ENCODE data around the gene SMG6.
"Not testable (repeated sequence)": the region's sequence is repeated elsewhere in the genome, so short reads cannot be mapped to it uniquely, and the experiment has no call there.

The SMG6 gene

DNA sequence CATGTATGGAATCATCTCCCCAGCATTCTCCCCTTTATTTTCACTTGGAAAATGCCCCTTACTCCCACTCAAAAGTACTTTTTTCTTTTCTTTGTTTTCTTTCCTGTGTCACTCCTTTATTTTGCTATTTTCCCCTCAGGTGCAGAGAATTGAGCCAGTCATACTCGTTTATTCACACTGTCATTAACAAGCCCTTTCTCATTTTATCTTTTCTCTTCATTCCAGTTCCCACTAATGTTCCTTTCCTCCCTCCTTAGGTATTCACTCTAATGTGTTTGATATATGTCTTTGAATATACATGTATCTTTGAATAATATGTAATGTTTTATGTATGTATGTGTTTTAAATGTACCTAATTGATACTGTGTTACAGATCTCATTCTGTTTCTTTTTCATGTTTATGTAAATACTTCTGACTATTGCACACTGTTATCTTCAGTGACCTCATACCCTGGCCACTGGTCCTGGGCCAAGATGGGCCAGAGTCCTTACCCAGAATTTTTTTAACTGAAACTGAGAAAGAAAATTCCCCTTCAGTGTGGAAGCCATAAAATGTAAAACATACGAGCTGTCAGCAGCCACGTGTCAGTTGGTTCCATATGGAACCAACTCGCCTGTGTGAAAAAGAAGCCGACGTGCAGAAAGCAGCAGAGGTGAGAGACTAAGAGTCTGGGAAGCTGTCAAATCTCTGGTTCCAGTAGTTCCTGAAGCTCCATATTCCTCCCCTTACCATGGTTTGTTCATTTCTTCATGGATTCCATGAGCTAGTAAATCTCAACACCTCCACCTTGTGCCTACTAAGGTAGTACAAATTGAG is 6.0 kb upstream of the SMG6 start:
- no peak for DNase-seq (ENCODE audit: low read depth in 1 of 2, low spot score in 1 of 2)

DNA sequence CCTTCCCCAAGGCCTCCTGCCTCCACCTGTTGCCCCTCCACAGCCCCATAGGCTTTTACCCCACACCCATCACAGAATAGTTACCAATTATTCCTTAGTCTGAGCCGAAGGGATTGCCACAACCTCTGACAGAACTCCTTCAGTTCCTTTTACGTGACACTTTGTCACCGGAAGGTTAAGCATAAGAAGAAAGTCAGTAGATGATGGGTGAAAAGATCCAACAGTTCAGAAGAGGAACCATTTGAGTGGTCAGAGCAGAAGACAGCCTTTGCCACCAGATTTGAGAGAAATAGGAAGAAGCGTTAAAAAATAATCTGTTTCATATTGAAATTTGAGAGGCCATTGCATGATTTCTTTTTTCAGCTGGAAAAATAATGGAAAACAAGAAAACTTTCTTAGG is 1.3 kb upstream of the SMG6 start:
- DNase-seq (ENCODE audit: low read depth in 1 of 2, low spot score in 1 of 2) = no peak

DNA sequence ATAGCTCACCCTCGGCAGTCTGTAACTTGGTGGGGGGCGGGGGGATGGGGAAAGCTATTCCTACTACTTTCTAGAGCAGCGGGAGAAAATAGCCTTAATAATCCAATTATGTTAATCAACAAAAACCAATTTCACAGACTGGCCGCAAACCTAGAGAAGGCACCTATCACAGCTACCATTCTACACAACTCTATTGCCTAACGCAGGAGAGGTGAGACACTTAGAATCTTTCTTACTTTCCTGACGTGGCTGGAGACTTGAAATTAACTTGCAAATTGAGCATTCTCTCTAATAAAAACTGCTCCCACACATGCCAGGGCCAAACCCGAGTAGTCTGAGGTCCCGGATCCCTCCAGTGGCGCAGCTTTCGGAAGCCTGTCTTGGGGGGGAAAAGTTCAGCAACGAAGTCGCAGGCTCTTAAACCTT is 794 bp downstream of the SMG6 start:
- no peak for DNase-seq (ENCODE audit: low read depth in 1 of 2, low spot score in 1 of 2)

DNA sequence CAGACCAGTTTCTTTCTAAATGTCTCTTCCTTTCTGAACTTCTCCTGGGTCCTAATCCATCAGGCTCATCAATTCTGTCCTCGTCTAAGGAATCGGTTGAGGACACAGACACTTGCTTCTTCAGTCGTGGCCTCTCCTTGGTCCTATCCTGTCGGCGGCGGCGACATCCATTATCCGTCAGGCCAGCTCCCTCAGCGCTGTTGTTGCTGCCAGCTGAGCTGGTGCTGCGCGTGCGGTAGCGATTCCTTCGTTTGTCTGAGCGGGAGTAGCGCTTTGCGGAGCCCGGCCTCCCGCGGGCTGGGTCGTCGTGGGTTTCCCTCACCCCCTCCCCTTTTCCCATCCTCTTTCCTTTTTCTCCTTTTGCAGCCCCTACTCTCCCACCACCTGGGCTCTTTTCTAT is 3.8 kb downstream of the SMG6 start:
- DNase-seq (ENCODE audit: low read depth in 1 of 2, low spot score in 1 of 2) = no peak

DNA sequence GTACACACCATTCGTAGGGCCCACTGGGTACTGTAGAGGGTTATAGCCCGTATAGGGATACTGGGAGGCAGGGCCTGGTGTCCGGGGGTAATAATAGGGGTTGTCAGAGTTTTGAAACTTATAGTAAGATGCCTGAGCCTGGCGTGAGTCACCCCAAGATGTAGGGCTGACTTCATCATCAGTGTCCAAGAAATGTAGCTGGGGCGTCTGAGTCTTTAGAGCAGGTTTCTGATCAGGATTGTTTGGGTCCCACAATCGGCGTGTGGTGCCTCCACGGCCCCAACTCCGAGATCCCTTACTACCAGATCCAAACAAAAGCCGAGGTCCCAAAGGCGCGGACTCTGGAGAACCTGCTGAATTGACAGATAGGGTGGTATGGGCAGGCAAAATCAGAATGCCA is 4.4 kb downstream of the SMG6 start:
- DNase-seq (ENCODE audit: low read depth in 1 of 2, low spot score in 1 of 2) = no peak

DNA sequence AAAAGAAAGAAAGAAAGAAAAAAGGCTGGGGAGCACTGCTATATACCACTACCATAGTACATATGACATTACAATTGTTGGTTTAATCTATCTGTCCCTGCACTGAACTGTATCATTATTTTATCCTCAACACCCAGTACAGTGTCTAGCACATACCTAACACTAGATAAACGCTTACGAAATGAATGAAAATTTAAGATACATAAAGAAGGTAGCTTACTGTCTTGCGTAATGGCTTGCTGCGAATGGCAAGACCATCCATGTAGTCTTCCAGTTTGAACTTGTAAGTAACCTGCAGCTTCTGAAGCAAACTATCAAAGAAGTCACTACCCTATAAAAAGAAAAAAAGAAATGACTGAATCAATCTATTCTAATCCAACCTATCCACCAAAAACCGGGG is 6.6 kb downstream of the SMG6 start:
- no peak for DNase-seq (ENCODE audit: low read depth in 1 of 2, low spot score in 1 of 2)

DNA sequence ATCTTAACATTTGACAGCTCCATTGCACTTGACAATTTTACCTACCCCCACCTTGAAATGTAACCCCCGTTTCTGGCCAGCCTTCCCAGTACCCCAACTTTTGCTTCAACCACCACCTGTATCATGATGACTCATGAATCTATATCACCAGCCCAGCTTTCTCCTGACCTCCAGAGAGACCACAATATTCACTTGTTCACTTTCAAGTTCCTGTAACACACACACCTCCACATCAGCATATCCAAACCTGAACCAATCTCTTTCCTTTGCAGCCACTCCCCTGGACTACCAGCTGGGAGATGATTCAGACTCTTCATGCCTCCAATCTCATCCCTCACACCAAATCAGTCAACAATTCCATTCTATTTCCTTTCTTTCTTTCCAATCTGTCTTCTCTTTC is 8.0 kb downstream of the SMG6 start:
- DNase-seq (ENCODE audit: low read depth in 1 of 2, low spot score in 1 of 2) = no peak

DNA sequence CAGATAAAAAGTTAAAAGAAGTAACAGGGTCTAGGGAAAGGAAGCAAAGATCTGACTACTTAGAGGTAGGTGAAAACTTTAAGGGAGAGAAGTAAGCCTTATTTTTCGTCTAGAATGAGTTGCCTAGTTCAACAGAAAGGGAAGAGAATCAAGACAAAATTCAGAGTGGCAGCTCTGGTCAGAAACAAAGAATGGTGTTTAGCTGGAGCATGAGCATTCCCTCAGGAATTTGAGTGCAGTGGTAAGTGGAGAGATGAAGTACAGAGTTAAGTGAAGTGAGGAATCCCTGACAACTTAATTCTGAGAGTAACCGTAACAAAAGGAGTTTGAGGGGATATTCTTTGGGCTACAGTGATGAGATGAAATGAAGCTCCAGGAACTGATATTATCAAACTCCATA is 11.5 kb downstream of the SMG6 start:
- DNase-seq (ENCODE audit: low read depth in 1 of 2, low spot score in 1 of 2) = no peak

DNA sequence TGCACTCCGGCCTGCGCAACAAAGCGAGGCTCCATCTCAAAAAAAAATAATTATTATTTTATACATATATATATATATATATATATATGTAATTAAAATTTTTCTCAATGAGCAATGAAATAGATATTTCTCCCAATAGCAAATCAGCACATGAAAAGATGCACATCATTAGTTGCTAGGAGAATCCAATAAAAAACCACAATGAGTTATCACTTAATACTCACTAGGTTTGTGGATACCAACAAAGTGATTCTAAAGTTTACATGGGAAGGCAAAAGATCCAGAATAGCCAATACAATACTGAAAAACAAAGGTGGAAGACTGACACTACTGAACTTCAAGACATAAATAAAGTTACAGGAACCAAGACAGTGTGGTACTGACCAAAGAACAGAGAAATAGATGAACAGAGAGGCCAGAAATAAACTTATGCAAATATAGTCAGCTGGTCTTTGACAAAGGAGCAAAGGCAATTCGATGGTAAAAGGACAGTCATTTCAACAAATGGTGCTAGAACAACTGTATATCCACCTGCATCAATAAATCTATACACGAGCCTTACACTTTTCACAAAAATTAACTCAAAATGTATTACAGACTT is 13.6 kb downstream of the SMG6 start:
- DNase-seq (ENCODE audit: low read depth in 1 of 2, low spot score in 1 of 2) = no peak

DNA sequence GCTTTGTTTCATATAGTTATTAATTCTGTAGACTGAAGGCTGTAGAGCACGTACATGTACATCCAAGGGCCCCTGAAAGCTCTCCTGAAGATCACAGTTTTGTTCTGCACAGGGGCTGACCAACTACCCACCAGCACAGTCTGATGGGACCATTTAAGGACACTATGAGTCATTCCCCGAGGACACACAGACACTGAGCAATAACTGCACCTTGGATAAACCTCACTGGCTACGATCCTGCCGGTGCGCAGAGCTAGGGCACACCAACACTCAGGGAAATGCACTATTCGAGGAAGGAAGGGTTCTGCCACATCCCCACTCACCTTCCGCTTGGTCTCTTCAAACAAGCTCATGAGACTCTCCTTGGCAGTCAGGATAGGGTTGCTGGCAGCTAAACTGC is 20.3 kb downstream of the SMG6 start:
- no peak for DNase-seq (ENCODE audit: low read depth in 1 of 2, low spot score in 1 of 2)

DNA sequence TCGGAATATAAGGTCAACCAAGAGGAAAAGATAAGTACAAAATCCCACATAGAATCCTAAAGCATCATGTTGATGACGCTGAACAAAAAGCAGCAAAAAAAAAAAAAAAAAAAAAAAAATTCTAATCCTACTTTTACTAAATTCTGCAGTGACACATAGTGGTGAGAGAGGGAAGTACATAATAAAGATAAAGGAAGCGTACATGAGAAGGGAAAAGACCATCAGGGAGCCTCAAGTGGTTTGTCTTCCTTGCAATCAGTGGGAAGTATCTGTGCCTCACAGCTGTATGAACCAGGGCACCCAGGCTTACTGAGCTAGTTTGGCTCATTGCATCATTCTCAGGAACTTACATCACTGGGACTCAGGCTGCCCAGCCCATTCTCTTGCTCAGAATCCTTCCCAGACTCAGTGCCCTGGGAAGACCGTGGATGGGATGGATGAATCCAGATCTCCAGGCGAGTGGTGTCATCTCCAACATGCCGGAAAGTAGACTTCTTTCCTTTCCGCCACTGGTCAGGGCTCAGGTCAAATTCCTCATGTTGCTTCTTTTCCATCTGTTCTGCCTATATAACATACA is 21.2 kb downstream of the SMG6 start:
- DNase-seq (ENCODE audit: low read depth in 1 of 2, low spot score in 1 of 2) = no peak

DNA sequence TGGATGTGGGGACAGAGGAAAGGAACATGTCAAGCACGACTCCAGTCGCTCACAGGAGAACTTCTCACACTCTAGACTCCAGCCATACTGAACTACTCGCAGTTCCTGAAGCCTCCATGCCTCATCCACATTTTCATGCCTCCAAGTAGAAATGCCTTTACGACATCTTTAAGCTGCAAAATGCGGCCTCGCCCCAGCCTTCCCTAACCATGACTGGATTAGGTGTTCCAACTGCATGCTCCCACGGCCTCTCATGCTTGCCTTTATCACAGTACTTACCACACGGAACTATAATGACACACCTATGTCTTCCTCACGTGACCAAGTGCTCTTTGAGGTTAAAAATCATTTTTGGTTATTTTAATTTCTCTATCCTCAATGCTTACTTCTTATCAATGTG is 23.9 kb downstream of the SMG6 start:
- no peak for DNase-seq (ENCODE audit: low read depth in 1 of 2, low spot score in 1 of 2)

DNA sequence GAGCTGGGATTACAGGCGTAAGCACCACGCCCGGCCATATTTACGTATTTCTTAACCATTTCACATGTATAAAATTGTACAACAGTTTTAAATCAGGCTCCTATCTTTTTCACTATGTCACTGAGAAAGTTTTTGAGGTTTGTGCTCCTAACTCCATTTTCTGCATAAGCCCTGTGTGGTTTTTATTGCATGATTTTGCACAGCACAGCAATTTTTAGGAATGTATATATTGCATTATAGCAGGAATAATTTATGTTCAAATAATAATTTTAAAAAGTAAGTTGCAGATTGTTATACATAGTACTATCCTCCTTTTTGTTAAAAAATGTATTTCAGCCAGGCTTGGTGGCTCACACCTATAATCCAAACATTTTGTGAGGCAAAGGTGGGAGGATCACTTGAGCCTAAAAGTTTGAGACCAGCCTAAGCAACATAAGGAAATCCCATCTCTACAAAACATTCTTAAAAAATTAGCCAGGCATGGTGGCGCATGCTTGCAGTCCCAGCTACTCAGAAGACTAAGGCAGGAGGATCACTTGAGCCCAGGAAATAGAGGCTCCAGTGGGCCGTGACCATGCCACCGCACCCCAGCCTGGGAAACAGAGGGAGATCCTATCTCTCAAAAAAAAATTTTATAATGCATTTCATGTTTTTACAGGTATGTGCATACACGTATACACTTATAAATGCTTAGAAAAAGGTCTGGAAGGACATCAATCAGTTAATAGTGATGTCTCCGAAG is 26.0 kb downstream of the SMG6 start:
- DNase-seq (ENCODE audit: low read depth in 1 of 2, low spot score in 1 of 2) = no peak

DNA sequence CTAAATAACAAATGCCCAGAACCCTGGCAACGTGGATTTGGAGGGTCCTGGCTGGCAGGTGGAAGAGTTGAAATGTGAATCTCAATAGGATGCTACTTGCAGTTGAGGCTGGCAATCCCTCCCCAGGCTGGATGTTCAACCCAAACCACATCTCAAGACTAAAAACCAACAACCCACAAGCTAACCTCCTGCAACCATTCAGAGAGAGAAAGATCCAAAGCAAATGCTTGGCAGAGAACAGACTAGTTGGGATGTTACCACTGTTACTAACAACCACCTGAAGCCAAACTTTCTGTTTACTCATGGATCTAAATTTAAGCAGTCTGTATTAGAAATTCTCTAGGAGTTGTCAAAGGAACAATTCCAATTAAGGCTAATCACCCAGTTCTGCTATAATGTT is 27.9 kb downstream of the SMG6 start:
- DNase-seq (ENCODE audit: low read depth in 1 of 2, low spot score in 1 of 2) = no peak

DNA sequence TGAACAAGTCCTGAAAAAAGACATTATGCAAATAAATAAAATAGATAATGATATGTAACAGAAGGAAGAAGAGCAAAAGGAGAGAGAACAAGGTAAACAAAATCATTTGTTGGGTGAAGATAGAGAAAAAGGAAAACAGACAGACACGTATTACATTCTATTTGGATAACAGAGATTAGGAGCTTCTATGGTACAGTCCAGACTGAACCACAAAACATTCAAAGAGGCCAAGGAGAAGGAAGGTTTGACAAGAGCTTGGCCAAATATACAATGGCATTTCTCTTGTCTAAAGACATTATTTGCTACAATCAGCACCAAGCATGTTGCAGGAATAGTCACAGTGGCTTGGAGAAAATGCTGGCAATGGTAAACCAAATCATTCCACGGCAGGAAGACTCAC is 29.2 kb downstream of the SMG6 start:
- no peak for DNase-seq (ENCODE audit: low read depth in 1 of 2, low spot score in 1 of 2)

DNA sequence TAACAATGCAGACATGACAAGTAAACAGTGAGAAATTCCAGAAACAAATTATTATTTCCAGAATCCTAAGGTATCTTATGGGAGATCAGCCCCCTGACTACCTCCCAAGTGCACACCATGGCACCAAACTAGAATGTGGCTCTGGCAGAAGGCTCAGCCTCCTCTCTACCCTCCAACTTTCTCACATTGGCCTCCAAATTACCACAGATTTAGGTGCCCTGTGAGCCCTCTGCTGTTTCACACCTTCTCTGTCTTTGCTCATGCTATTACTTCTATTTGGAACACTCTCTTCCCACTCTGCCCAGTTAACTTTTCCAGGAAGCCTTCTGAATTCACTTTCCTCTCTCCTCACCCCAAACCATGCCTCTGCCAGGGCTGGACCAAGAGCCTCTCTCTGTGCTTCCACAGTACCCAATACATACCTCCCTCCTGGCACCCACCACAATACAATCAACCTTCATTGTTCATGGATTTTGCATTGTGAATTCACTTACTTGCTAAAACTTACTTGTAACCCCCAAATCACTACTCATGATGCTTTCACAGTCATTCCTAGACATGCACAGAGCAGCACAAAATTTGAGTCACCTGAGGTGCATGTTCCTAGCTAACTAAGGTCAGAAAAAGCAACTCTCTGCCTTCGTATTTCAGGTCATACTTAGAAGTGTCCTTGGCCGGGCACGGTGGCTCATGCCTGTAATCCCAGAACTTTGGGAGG is 31.4 kb downstream of the SMG6 start:
- DNase-seq (ENCODE audit: low read depth in 1 of 2, low spot score in 1 of 2) = no peak

DNA sequence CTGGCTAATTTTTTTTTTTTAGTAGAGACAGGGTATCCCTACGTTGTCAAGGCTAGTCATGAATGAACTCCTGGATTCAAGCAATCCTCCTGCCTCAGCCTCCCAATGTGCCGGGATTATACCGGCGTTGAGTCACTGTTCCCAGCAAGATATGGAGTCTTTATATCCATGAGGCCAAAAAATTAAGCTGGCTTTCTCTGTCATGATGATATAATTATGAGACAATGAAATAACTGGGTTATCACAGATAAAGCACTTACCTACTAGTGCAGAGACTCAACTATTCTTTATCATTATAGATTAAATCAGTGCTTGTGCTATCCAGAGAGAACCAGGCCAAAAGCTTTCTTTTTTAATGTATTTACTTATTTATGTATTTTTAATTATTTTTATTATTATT is 36.2 kb downstream of the SMG6 start:
- DNase-seq (ENCODE audit: low read depth in 1 of 2, low spot score in 1 of 2) = no peak

DNA sequence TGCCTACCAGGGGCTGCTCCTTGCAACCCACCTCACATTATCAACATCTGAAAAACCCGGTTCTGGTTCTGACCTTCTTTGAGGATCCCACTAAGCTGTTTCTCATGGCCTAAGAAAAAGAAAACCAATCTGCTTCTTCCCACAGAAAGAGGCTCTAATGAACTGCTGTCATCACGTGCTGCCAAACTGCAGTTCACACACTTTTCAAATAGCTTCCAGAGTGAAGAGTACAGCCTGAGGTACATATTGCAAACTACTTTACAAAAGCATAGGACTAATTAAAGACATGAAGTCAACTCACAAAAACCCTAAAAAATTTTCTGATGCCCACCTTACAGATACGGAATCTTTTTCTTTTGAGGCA is 36.7 kb downstream of the SMG6 start:
- no peak for DNase-seq (ENCODE audit: low read depth in 1 of 2, low spot score in 1 of 2)

DNA sequence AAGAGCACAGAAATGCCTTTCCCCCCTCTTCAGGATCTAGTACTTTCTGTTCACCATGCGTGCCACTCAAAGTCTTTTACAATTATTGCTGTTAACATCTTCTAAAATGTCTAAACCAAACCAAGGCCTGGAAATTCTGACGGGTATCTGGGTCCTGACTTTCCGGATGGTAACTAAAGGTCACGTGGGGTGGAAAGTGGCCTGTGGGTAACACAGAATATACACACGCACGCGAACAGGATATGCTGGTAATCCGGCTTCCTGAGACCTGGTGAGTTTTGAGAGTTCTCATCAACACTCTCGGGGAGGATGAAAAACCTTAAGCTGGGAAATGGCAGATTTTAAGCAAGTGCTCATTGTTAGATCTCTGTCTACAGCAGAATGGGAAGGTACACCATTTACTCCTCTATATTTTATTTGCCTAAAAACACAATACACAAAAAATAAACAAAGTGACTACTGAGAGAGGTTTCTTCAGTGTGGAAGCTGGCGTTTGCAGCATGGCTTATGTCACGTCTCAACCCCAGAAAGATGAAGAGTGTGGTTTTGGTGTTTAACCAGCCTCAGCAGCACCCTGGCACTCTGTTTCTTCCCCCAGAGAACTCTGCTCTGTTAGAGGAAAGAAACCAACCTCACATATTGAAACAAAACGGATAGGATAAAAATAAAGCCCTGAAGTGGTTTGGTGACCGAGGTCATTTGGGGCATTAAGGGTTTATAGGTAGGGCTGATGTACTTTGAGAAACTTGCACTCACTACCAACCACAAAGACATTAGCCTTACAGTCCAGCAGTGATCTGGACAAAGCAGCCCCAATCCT is 37.3 kb downstream of the SMG6 start:
- peak; percentile 49 to 72 for DNase-seq (ENCODE audit: low read depth in 1 of 2, low spot score in 1 of 2)

DNA sequence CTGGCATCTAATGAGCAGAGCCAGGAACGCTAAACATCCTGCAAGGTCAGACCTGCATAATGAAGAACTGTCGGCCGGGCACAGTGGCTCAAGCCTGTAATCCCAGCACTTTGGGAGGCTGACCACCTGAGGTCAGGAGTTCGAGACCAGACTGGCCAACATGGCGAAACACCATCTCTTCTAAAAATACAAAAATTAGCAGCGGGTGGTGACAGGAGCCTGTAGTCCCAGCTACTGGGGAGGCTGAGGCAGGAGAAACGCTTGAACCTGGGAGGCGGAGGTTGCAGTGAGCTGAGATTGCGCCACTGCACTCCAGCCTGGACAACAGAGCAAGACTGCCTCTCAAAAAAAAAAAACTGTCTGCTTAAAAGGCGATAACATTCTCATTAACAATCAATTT is 38.4 kb downstream of the SMG6 start:
- DNase-seq (ENCODE audit: low read depth in 1 of 2, low spot score in 1 of 2) = not testable (repeated sequence)

Measured in activated T-helper 1 cell treated with anti-CD3 and anti-CD28 coated beads, Interleukin-2, amount 50 U/mL, for 16 hours (primary cell).